IMR-90 (cell line): Measurements from ENCODE around the gene CCR6. TPM values are rescaled to one million over a fixed set of nuclear protein-coding genes. Genes with fewer than 3 reads are reported as not detected.

Experiments
- ATAC-seq: fragments of 200-7000 bp; cut with Tn5 transposase; 2 replicates; pipeline ENCODE4 v1.9.1; 2020; ENCODE audit warnings: low read depth, mild to moderate bottlenecking, moderate library complexity
- BruUV-seq: library from RNA; stranded (reverse); fragments of 400-500 nt; replicated peaks from 2 replicates; lab custom pipeline; 2021; lab: Mats Ljungman, UMichigan
- CTCF ChIA-PET: fragments of 300-600 bp; formaldehyde crosslinking; extraction: SDS; loops from one replicate; lab custom pipeline; 2021; ENCODE audit warnings: antibody characterized with exemption; lab: Yijun Ruan, JAX
- POLR2A ChIA-PET: fragments of 300-600 bp; sonication (Branson Sonifier 250); formaldehyde crosslinking; loops from one replicate; lab custom pipeline; 2022; ENCODE audit warnings: antibody characterized with exemption; ENCODE audit not compliant: unreplicated experiment; lab: Charles Lee
- DNase-seq: peaks from one replicate; pipeline ENCODE4 v3.0.0; 2013
- H2AFZ ChIP-seq: replicated peaks from 2 replicates; pipeline ENCODE3; 2013; ENCODE audit warnings: low read length, mild to moderate bottlenecking; ENCODE audit not compliant: poor library complexity
- H2AK5ac ChIP-seq: 2 replicates; pipeline ENCODE4 v1.6.1; 2013; ENCODE audit warnings: low read depth, low read length, inconsistent platforms
- H2AK9ac ChIP-seq: replicated peaks from 2 replicates; pipeline ENCODE3; 2013; ENCODE audit warnings: mild to moderate bottlenecking, low read depth, low read length, moderate library complexity; ENCODE audit not compliant: poor library complexity
- H2BK120ac ChIP-seq: 2 replicates; pipeline ENCODE4 v1.6.1; 2013; ENCODE audit warnings: low read depth, low read length, inconsistent platforms
- H2BK15ac ChIP-seq: 3 replicates; pipeline ENCODE4 v1.6.1; 2013; ENCODE audit warnings: low read depth, low read length, inconsistent platforms
- H2BK20ac ChIP-seq: 2 replicates; pipeline ENCODE4 v1.6.1; 2013; ENCODE audit warnings: low read depth, mild to moderate bottlenecking, inconsistent platforms, low read length, moderate library complexity
- H2BK5ac ChIP-seq: 2 replicates; pipeline ENCODE4 v1.6.1; 2013; ENCODE audit warnings: mild to moderate bottlenecking, low read depth, low read length, inconsistent platforms; ENCODE audit not compliant: poor library complexity, severe bottlenecking
- H3K14ac ChIP-seq: replicated peaks from 2 replicates; pipeline ENCODE4 v1.6.1; 2013; ENCODE audit warnings: low read depth, low read length, inconsistent platforms
- H3K18ac ChIP-seq: 2 replicates; pipeline ENCODE4 v1.6.1; 2013; ENCODE audit warnings: low read depth, low read length, control low read depth
- H3K23ac ChIP-seq: 2 replicates; pipeline ENCODE4 v1.6.1; 2013; ENCODE audit warnings: low read depth, low read length, inconsistent platforms
- H3K27ac ChIP-seq: 2 replicates; pipeline ENCODE4 v1.5.1; 2013; ENCODE audit warnings: mild to moderate bottlenecking, control low read depth, low read length; ENCODE audit not compliant: insufficient read depth
- H3K27me3 ChIP-seq: 2 replicates; pipeline ENCODE4 v1.6.1; 2013; ENCODE audit warnings: low read length; ENCODE audit not compliant: control insufficient read depth, insufficient read depth
- H3K36me3 ChIP-seq: 2 replicates; pipeline ENCODE4 v1.6.1; 2013; ENCODE audit warnings: low read length, mixed read lengths; ENCODE audit not compliant: control insufficient read depth, insufficient read depth
- H3K4ac ChIP-seq: 2 replicates; pipeline ENCODE4 v1.6.1; 2013; ENCODE audit warnings: low read depth, low read length, inconsistent platforms
- H3K4me1 ChIP-seq: 2 replicates; pipeline ENCODE4 v1.6.1; 2013; ENCODE audit warnings: low read length, mixed read lengths; ENCODE audit not compliant: control insufficient read depth, insufficient read depth
- H3K4me2 ChIP-seq: 2 replicates; pipeline ENCODE4 v1.6.1; 2013; ENCODE audit warnings: low read depth, mild to moderate bottlenecking, control low read depth, low read length, moderate library complexity
- H3K4me3 ChIP-seq: 2 replicates; pipeline ENCODE4 v1.5.1; 2013; ENCODE audit warnings: low read depth, mild to moderate bottlenecking, control low read depth, low read length, moderate library complexity; ENCODE audit not compliant: insufficient read depth
- H3K56ac ChIP-seq: 2 replicates; pipeline ENCODE4 v1.6.1; 2013; ENCODE audit warnings: low read length, inconsistent platforms; ENCODE audit not compliant: insufficient read depth; ENCODE audit errors: extremely low read depth
- H3K79me1 ChIP-seq, 2 experiments: 2 replicates each; pipeline ENCODE4 v1.6.1; 2013; ENCODE audit warnings: low read length in 2 of 2, inconsistent platforms in 1 of 2, low read depth in 1 of 2
- H3K9ac ChIP-seq: 2 replicates; pipeline ENCODE4 v1.6.1; 2013; ENCODE audit warnings: low read depth, low read length, control low read depth
- H3K9me1 ChIP-seq: 2 replicates; pipeline ENCODE4 v1.6.1; 2013; ENCODE audit warnings: low read length, inconsistent platforms; ENCODE audit not compliant: insufficient read depth
- H3K9me3 ChIP-seq: 2 replicates; pipeline ENCODE4 v1.6.1; 2013; ENCODE audit warnings: low read length; ENCODE audit not compliant: control insufficient read depth, insufficient read depth
- H4K20me1 ChIP-seq: 2 replicates; pipeline ENCODE4 v1.6.1; 2013; ENCODE audit warnings: low read length, inconsistent platforms; ENCODE audit not compliant: insufficient read depth
- H4K5ac ChIP-seq: 2 replicates; pipeline ENCODE4 v1.6.1; 2013; ENCODE audit warnings: mild to moderate bottlenecking, low read depth, low read length, control low read depth
- H4K8ac ChIP-seq, 2 experiments: 2 replicates each; pipeline ENCODE4 v1.6.1; 2013; ENCODE audit warnings: low read depth in 2 of 2, low read length in 2 of 2, control low read depth in 1 of 2, inconsistent platforms in 1 of 2
- H4K91ac ChIP-seq: 2 replicates; pipeline ENCODE4 v1.6.1; 2013; ENCODE audit warnings: low read depth, low read length, inconsistent platforms; ENCODE audit not compliant: insufficient read depth
- CHD1 ChIP-seq: IDR thresholded peaks from 2 replicates; pipeline ENCODE4 v1.6.1; 2012; ENCODE audit warnings: low read depth, low read length, improper control_type of control experiment
- FOS ChIP-seq: fragments of 150-350 bp; IDR thresholded peaks from 2 replicates; pipeline ENCODE4 v1.6.1; 2016; ENCODE audit warnings: low read depth, low read length
- NFE2L2 ChIP-seq: fragments of 150-350 bp; IDR thresholded peaks from 2 replicates; pipeline ENCODE4 v1.6.1; 2016; ENCODE audit warnings: low read depth, mild to moderate bottlenecking, low read length
- RAD21 ChIP-seq: IDR thresholded peaks from 2 replicates; pipeline ENCODE4 v1.6.1; 2012; ENCODE audit warnings: low read length, improper control_type of control experiment
- RFX5 ChIP-seq: IDR thresholded peaks from 2 replicates; pipeline ENCODE4 v1.8.0; 2012; ENCODE audit warnings: low read depth, mild to moderate bottlenecking, low read length, moderate library complexity
- SMC3 ChIP-seq: fragments of 150-350 bp; IDR thresholded peaks from 2 replicates; pipeline ENCODE4 v1.6.1; 2016; ENCODE audit warnings: low read depth, mild to moderate bottlenecking, antibody characterized with exemption, low read length, moderate library complexity
- USF2 ChIP-seq: fragments of 150-350 bp; IDR thresholded peaks from 2 replicates; pipeline ENCODE4 v1.6.1; 2017; ENCODE audit warnings: mild to moderate bottlenecking, antibody characterized with exemption, low read length, low read depth
- WGBS, 2 experiments: methylation state at CpG; one replicate each; pipeline versions ENCODE4 v1.1.5 to v1.1.7; 2013; ENCODE audit warnings: missing lambda C conversion rate in 2 of 2; ENCODE audit not compliant: insufficient read length in 1 of 2; ENCODE audit errors: extremely low coverage in 2 of 2; 5-methylcytosine and 5-hydroxymethylcytosine counted together
- dilution Hi-C: fragments of 300-500 bp; cut with HindIII; formaldehyde crosslinking; loops from one replicate; pipeline ENCODE4 v1.14.3; 2018; ENCODE audit warnings: low sequenced_read_pairs; ENCODE audit not compliant: unreplicated experiment
- in situ Hi-C: fragments of 300-500 bp; cut with MboI; formaldehyde crosslinking; loops from 3 replicates; pipeline ENCODE4 v1.14.3; 2019; ENCODE audit warnings: low sequenced_read_pairs, inconsistent platforms, mixed read lengths
- intact Hi-C: fragments of 100-400 bp; cut with micrococcal nuclease; formaldehyde crosslinking; loops from 2 replicates; pipeline ENCODE4 v1.10.0; 2022
- polyA plus RNA-seq, 3 experiments: library from polyadenylated mRNA; depleted of rRNA; stranded (reverse); fragments of >200 nt; gene quantifications; 2 replicates each; pipeline ENCODE4 v1.2.3, GENCODE V29; 2012; ENCODE audit warnings: low replicate concordance in 1 of 3
- total RNA-seq: library from RNA; depleted of rRNA; stranded (reverse); fragments of >200 nt; gene quantifications from 2 replicates; pipeline ENCODE4 v1.2.3, GENCODE V29; 2012

The CCR6 gene
- total and polyA plus RNA-seq, 2 of the 4 experiments (the other 2 are of a cell fraction), result not detected

GRCh38 chr6:167094436-167094819 is 28.5 kb upstream of the CCR6 start:
- Histone ChIP-seq H4K20me1 (no peaks in the 10 kb centered on the region), H3K4me2 (no peak overlapping the region), H3K9ac (no peak overlapping the region), H3K27me3 (no peaks in the 10 kb centered on the region), H3K56ac (no peak overlapping the region), H3K18ac (no peak overlapping the region), H2AK5ac (no peak overlapping the region), H2AFZ (no peak overlapping the region), H3K9me3 (peaks cover 39% of the 10 kb centered on the region), H3K14ac (no peak overlapping the region), H4K5ac (no peak overlapping the region), H3K79me1 (no peaks in the 10 kb centered on the region), H3K27ac (no peak overlapping the region), H3K9me1 (no peaks in the 10 kb centered on the region), H2BK20ac (no peak overlapping the region), H3K36me3 (no peaks in the 10 kb centered on the region), H2BK15ac (no peak overlapping the region), H2BK120ac (no peak overlapping the region), H4K91ac (no peak overlapping the region), H2AK9ac (no peak overlapping the region), H3K23ac (no peak overlapping the region), H2BK5ac (no peak overlapping the region), H3K4ac (no peak overlapping the region), H4K8ac (no peak overlapping the region), H3K4me3 (no peak overlapping the region), H3K4me1 (no peaks in the 10 kb centered on the region)
- ChIA-PET CTCF (no interaction called here), POLR2A (no interaction called here)
- no TSS peak for BruUV-seq
- dilution Hi-C loops, result no loop called here
- intact Hi-C loops, result no loop called here
- no peak for ATAC-seq
- DNase-seq, result no peak
- 80% methylated on average over 2 of the region's 12 CpGs; no CpG with 5 or more reads in 1 of the 2 experiments for WGBS, 2 experiments
- in situ Hi-C loops, result no loop called here
- no peak for TF ChIP-seq NFE2L2
- TF ChIP-seq RFX5, result no peak
- no peak for TF ChIP-seq USF2
- TF ChIP-seq FOS, result no peak
- TF ChIP-seq SMC3, result no peak
- TF ChIP-seq CHD1, result no peak
- no peak for TF ChIP-seq RAD21
